Astrocyte of the hippocampus (primary cell): ENCODE data around the gene SAXO2.
"Not testable (repeated sequence)": the region's sequence is repeated elsewhere in the genome, so short reads cannot be mapped to it uniquely, and the experiment has no call there.

ENCODE experiments used
- DNase-seq: peaks from one replicate; pipeline ENCODE4 v3.0.0; 2011; ENCODE audit warnings: low read depth, low spot score

The SAXO2 gene

DNA sequence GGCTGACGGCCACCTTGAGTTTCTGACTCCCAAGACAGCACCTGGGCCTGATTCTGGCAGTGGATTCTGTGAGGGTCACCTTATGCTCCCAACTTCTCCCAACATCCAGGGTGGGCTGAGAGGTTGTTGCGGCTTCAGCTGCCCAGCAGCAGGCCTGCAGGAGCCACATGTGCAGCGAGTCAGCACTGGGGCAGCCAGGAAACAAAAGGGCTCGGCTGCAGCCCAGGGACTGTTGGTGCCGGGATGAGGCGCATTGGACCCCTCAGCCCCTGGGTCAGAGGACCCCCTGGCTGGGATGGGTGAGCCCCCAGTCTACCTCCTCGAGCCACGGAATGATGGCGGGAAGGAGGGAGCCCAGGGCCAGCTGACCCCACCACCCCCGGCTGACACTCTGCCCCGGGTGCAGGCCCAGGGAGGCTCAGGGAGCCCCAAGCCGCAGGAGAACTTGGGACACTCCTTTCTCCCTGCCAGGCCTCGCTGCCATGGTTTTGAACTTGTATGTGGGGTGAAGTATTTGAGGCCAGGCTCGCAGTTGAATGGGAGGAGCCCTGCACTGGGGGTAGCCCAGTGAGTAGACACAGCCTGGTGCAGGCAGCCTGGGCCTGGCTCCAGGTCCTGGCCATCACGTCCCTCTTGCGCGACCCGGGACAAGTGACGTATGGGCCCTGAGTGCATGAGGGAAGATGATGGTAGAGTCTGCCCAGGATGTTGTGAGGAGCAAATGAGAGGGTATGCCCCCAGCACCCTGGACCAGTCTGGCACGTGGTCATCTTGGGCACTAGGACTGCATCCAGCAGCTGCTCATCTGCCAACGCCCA is 51.5 kb downstream of the SAXO2 start:
- DNase-seq, result not testable (repeated sequence)

DNA sequence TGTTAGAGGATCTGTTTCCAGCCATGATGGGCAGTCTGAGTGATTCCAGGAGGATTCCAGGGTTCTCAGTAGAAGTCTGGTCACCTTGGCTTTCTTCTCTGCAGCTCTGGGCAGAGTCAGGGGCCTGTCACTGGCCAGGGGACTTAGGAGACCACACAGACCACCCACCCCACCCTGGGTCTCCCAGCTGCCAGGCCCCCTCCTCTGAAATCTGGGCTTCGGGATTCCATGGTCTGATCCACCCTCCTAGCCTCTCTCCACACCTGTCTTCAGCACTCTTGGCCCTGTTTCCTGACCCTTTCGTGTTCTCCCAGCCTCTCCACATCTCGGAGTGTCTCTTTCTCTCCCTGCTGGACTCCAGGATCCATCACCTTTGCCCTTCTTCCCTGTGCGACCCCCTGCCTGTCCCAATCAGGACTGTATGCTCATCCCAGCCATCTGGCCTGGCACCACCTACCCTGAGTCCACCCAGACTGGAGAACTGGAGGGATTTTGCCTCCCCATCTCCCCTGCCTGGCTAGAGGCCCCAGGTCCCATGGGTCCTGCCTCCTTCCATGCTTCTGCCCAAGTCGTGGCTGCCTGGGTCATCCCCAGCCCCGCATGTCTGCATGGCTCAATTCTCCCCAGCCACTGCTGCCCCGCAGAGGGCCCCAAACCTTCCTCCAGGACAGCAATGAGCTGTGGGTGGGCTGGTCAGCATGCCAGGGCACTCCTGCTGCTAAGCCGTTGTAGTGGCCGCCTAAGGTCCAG is 52.3 kb downstream of the SAXO2 start:
- DNase-seq, result no peak

- no peak for DNase-seq
These were observed 53.1 kb downstream of the SAXO2 start for GRCh38 chr15:82315519-82316246.

GRCh38 chr15:82316247-82317090 is 53.9 kb downstream of the SAXO2 start:
- DNase-seq, result not testable (repeated sequence)

- DNase-seq, result no peak
These were observed 54.5 kb downstream of the SAXO2 start for GRCh38 chr15:82317091-82317489.

GRCh38 chr15:82317516-82317915 is 54.9 kb downstream of the SAXO2 start:
- DNase-seq, result not testable (repeated sequence)

GRCh38 chr15:82318281-82318680 is 55.7 kb downstream of the SAXO2 start:
- not testable (repeated sequence) for DNase-seq

DNA sequence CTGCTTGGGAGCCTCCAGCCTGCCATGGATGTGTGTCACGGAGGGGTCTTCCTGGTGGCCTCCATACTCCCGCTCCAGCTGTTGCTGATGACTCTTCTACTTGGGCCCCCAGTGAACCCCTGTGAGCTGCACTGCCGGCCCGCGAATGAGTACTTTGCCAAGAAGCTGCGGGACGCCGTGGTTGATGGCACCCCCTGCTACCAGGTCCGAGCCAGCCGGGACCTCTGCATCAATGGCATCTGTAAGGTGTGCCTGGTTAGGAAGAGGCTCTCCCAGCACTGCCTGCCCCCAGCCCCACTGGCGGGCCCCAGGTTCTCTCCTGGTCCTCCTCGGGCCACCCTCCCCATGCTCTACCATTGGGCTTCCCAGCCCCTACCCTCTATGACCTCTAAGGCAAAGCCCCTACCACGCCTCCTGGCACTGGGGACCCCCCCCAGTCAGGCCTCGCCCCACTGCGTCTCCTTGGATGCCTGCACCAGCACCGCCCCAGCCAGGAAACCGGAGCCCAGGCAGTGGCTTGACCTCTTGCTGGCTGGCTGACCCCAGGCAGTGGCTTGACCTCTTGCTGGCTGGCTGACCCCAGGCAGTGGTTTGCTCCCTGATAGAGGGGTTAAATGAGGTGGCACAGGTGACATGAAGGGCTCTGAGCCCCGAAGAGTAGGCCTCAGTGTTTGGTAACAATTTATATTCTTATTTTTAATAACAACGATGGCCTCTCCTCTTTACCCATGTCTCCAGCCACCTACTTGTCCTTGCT is 57.1 kb downstream of the SAXO2 start:
- not testable (repeated sequence) for DNase-seq

DNA sequence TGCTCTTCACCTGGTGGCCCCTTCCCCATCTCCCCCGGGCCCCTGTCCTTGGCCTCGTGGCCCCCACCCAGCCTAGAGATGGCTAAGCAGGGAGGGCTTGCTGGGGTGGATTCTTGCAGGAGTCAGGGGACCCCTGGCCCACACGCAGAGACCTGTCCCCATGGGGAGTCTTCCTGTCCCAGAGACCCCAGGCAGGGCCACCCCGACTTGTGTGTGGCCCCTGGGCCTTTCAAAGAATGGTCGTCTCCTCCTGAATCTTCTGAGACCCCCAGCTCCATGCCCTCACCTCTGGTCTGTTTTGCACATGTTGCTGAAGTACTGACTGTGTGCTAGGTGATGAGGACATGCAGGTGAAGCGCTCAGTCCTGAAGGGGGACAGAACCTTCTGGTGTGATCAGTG is 58.2 kb downstream of the SAXO2 start:
- not testable (repeated sequence) for DNase-seq

DNA sequence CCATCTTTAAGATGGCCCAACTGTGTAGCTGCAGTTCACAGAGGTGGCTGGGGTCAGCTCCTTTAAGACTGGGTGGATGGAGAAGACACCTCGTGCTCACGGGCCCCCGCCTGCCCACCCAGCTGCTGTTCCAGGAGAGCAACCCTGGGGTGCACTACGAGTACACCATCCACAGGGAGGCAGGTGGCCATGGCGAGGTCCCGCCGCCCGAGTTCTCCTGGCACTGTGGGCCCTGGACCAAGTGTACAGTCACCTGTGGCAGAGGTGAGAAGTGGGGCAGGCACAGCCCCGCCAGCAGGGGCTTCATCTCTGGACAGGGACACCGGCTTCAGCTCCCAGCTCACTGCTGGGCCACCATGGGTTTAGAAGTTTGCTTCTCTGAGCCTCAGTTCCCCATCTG is 59.9 kb downstream of the SAXO2 start:
- DNase-seq, result not testable (repeated sequence)

- DNase-seq, result not testable (repeated sequence)
These were observed 62.2 kb downstream of the SAXO2 start for GRCh38 chr15:82324831-82325230.

DNA sequence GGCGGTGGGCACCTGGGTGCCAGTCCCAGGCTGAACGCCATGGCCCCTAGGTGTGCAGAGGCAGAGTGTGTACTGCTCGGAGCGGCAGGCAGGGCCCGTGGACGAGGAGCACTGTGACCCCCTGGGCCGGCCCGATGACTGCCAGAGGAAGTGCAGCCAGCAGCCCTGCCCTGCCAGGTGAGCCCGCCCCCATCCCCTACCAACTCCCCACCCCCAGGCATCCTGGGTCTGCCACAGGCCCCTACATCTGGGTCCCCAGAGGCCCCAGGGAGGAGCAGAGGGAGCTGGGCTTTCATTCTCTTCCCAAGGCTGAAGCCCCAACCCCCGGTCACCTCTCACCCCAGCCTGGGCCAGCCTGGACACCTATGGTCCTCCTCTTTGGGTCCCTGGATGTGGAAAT is 63.0 kb downstream of the SAXO2 start:
- not testable (repeated sequence) for DNase-seq

DNA sequence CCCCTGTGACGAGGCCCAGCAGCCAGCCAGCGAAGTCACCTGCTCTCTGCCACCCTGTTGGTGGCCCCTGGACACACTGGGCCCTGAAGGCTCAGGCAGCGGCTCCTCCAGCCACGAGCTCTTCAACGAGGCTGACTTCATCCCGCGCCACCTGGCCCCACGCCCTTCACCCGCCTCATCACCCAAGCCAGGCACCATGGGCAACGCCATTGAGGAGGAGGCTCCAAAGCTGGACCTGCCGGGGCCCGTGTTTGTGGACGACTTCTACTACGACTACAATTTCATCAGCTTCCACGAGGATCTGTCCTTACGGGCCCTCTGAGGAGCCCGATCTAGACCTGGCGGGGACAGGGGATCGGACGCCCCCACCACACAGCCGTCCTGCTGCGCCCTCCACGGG is 64.3 kb downstream of the SAXO2 start:
- not testable (repeated sequence) for DNase-seq

DNA sequence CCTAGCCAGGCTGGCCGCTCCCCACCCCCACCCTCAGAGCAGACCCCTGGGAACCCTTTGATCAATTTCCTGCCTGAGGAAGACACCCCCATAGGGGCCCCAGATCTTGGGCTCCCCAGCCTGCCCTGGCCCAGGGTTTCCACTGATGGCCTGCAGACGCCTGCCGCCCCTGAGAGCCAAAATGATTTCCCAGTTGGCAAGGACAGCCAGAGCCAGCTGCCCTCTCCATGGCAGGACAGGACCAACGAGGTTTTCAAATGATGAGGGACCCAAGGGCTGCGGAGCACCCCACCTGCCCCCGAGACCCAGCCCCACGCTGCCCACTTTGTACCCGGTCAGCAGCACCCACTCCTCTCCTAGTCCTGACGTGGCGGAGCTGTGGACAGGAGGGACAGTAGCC is 64.8 kb downstream of the SAXO2 start:
- DNase-seq, result not testable (repeated sequence)

DNA sequence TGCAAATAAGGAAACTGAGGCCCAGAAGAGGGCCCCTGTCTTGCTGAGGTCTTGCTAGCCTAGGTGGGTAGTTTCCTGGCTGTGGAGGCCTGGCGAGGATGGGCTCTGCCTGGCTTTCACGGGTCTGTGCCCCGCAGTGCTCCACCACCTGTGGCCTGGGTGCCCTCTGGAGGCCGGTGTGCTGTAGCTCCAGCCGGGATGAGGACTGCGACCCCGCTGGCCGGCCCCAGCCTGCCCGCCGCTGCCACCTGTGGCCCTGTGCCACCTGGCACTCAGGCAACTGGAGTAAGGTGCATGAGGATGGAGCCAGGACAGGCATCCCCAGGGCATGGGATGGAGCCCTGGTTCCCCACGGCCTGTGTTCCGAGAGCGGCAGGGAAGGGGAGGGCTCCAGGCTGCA is 66.4 kb downstream of the SAXO2 start:
- not testable (repeated sequence) for DNase-seq

DNA sequence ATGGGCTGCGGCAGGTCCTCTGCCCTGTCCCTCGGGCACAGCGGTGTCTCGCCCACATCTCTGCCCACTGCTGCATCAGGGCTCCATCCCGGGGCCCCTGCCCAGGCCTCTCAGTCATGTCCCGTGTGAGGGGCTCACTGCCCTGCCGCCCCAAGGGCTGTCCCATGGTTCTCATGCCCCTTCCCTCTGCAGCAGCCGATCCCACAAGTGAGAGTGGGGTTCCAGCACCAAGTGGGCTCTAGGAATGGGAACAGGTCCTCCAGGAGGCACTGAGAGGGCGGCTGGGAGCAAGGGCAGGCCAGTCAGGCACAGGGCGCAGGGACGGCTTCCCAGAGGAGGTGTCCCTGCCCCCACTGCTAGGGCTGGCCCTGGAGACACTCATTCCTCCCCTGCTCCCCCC is 68.3 kb downstream of the SAXO2 start:
- DNase-seq, result not testable (repeated sequence)

GRCh38 chr15:82331576-82332304 is 69.1 kb downstream of the SAXO2 start:
- not testable (repeated sequence) for DNase-seq

DNA sequence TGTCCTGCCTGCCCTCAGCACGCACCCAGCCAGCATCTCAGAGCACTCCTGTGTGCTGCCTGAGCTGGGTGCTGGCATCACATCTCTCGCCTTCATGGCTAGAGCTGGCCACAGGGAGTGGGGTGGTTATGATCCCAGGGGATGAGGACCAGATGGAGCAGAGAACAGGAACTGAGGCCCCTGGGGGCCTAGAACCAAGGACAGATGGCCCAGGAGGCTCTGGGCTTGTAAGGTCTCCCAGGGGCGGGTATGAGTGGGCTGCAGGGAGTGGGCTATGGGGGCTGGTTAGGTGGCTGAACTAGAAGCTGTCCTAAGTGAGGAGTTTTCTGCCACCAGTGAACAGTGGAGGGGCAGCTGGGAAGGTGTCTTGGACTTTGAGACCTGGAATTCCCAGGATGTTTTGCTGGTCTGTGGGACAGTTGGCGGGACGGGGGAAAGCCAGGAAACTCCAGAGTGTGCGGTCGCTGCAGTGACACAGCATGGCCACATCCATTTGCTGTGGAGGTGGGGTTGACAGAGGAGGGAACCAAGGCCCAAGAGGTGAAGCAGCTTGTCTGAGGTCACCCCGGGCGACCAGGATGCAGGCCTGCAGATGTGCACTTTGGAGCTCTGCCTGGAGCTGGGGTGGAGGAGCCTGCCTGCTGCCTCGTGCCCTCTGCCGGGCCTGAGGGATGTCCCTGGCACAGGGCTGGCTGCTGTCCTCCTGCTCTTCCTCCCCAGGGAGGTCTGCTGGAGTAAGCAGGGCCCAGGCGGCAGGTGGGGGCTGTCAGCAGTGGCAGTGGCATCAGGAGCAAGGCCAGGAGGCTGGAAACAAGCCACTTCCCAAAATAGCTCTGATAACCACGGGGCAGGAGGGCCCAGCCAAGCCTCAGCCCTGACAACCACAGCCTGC is 70.3 kb downstream of the SAXO2 start:
- DNase-seq, result not testable (repeated sequence)
